Right ventricle myocardium superior (tissue), 1 donor: ENCODE results near the gene G3BP2. TPM values are rescaled to one million over a fixed set of nuclear protein-coding genes. Genes with fewer than 3 reads are reported as not detected.
"Not testable (repeated sequence)": the region's sequence is repeated elsewhere in the genome, so short reads cannot be mapped to it uniquely, and the experiment has no call there.

Experiments
- ATAC-seq: fragments of 200-7000 bp; cut with Tn5 transposase; one replicate; pipeline ENCODE4 v1.9.1; 2020; ENCODE audit warnings: mild to moderate bottlenecking; ENCODE audit not compliant: poor library complexity
- DNase-seq: peaks from one replicate; pipeline ENCODE4 v3.0.0-alpha.2; 2020
- intact Hi-C: fragments of 100-400 bp; cut with DNase I; formaldehyde crosslinking; loops from one replicate; pipeline ENCODE4 v1.11.2; 2022
- long read RNA-seq: library from polyadenylated mRNA; unstranded; transcript quantifications from one replicate; pipeline ENCODE4 v2.0.0, GENCODE V29; 2021
- total RNA-seq: library from RNA; stranded (reverse); fragmentation: NEBNext Ultra II Directional; extraction: Animal tissue kit (Norgen Biotek cat#: 25700); gene quantifications from one replicate; pipeline ENCODE4 v1.2.1, GENCODE V29; 2021
- donor health status: DM: no; HTN: yes; CAD: no; lungs with severe emphysema.

The G3BP2 gene
- total RNA-seq, result 69.2 TPM
- long read RNA-seq, full-length matches to known transcripts, result 92 of 117 reads
- long read RNA-seq, partial matches to known transcripts, result 5 of 117 reads
- long read RNA-seq, other reads (novel, unspliced or antisense), result 20 of 117 reads

- intact Hi-C loops, result loop anchor here (2.0 kb wide), 1 partner anchor 52 kb away; the partner anchor contains the start of gene USO1
- peak; percentile 99 for ATAC-seq
- DNase-seq, result peak; percentile 99
These were observed at the start of gene G3BP2 for GRCh38 chr4:75673027-75673958. Gene G3BP2 (minus strand): TSS chr4:75673411. CDS start chr4:75662025, 11,386 bp downstream.

GRCh38 chr4:75722417-75722816, 49.2 kb upstream of the G3BP2 start:
- DNase-seq, result no peak
- intact Hi-C loops, result no loop called here
- ATAC-seq, result no peak

DNA sequence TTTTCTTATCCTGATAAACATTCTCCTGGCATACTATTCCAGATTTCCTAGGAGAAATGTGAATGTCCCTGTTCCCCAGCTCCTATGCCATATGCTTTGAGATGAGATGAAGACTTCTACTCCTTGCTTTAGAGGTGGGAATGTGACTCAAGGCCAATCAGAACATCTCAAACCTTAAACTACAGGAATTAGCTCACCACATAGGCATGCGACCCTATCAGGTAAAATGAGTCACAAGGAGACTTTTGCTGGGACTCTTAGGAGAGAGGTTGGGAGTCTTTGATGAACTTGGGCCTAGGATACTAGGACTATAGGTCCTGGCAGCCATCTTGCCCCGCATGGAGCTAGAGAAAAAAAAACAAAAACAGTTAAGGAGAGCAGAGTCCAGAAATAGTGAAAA, 45.3 kb upstream of the G3BP2 start:
- ATAC-seq (no peak), DNase-seq (no peak)
- intact Hi-C loops, result no loop called here

DNA sequence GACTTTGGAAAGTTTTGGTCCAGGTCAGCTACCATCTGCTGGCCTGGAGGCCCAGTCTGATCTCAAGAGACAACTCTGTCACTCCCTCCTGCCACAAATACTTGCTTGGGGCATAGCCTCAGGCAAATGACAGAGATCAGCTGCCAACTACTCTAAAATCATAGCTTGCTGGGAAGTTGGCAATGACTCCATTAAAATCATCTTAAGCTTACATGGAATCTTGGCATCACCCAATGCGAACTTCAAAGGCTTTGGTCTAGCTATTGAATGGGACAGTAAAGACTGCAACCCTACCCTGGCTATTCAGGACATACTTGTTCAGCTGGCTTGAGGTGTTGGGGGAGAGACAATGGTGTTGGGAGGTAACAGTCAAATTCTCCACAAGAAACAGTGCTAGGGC, 44.2 kb upstream of the G3BP2 start:
- DNase-seq (no peak), ATAC-seq (no peak)
- intact Hi-C loops, result no loop called here

DNA sequence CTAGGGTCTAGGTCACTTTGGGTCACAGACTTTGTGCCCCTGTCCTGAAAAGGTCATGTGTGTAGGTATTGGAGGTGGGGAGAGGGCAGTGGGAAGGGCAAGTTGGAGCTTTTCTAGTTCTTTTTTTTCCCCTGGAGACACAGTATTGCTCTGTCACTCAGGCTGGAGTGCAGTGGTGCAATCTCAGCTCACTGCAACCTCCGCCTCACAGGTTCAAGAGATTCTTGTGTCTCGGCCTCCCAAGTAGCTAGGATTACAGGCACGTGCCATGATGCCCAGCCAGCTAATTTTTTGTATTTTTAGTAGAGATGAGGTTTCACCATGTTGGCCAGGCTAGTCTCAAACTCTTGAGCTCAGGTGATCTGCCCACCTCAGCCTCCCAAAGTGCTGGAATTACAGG, 42.8 kb upstream of the G3BP2 start:
- DNase-seq, intact Hi-C loops, ATAC-seq: not testable (repeated sequence)

- no peak for DNase-seq
- intact Hi-C loops, result no loop called here
- no peak for ATAC-seq
These were observed 42.0 kb upstream of the G3BP2 start for GRCh38 chr4:75715105-75715799.

DNA sequence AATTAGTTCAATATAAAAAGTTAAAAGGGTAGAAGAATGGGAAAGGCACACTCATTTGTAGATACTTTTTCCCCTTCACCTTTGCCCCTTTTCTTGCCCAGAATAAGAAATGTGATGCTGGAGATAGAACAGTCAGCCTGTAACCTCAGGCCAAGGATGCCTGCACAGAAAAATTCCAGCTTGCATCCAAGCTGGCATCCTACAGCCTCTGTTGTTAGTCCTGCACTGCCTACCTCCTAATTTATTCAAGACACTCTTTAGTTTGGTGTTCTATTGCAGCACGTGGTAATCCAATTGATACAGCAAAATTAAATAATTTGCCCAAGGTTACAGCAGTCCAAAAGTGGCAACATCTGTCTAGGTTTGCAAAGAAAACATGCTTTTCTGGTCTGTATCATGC, 41.5 kb upstream of the G3BP2 start:
- intact Hi-C loops, result no loop called here
- DNase-seq (no peak), ATAC-seq (no peak)

DNA sequence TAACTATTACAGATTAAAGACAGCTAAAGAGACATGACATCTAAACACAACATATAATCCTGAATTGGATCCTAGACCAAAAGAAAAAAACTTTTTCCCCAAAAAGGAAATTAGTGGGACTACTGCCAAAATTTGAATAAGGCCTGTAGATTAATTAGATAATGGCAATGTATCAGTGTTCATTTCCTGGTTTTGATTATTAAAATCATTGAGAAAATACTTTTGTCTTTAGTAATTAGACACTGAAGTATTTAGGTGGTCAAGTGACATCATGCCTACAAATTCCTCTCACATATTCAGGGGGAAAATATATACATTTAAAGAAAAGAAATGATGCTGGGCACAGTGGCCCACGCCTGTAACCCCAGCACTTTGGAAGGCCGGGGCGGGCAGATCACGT, 40.8 kb upstream of the G3BP2 start:
- intact Hi-C loops, result no loop called here
- DNase-seq, result no peak
- ATAC-seq, result no peak

DNA sequence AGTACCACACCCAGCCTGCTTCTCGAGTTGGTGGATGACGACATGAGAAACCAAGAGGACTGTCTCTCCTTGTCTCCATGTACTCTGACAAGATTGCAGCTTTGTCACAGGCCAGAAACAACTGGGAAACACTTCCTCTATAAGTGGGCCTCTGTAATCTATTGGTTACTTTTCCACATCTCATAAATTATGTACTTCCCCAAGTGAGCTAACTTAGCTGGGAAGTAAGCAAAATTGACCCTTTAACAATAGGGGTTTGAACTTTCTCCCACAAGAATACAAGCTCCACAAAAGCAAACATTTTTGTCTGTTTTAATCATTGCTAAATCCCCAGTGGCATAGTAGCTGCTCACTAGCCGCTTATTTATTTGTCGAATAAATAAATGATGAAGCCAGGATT, 37.0 kb upstream of the G3BP2 start:
- ATAC-seq, result no peak
- intact Hi-C loops, result no loop called here

DNA sequence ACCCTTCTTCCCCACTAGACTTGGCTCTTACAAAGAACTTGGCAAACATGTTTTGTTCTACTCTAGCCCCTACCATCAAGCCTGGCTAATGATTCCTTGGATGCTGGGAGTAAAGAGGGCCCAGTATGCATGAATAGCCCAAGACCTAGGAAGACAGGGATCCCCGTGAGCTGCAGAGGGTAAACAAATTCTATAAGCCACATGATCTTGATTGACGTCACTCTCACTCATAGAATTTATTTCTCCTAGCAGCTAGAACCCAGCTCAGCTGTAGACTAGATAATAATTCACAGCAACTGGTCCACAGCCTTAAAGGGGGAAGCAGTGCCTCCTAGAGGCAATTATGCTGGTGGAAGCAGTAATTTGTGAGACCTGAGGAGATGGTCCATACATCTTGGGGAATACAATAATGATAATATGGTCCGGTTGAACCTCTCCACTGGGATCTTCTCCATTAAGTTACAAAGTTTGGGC, 35.0 kb upstream of the G3BP2 start:
- ATAC-seq, result no peak
- no peak for DNase-seq
- intact Hi-C loops, result no loop called here

More for the DNA sequence above, 37.0 kb upstream of the G3BP2 start:
- no peak for DNase-seq

GRCh38 chr4:75705198-75705977, 32.2 kb upstream of the G3BP2 start:
- intact Hi-C loops, result no loop called here
- DNase-seq (no peak), ATAC-seq (no peak)

DNA sequence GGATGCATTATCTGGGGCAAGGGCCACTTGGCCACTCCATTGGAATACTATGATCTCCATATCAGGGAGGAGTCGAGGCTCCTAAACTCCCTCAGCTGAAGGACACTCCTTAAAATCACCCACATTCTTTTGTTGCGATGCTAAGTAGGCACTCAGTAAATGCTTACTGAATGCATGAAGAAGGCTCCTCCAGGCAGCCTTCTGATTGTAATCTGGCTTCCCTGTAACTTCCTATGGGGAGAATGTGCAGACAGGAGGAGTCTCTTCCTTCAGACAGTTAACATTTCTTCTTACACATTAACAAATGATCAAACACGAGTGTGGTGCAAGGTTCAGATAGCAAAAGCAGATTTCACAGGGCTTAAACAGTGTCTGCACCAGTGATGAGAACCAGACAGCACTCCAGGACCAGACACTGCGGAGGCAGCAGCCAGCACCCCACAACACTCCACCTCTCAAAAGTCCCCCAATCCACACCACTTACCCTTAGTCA, 29.8 kb upstream of the G3BP2 start:
- ATAC-seq, result no peak
- no peak for DNase-seq
- intact Hi-C loops, result no loop called here

DNA sequence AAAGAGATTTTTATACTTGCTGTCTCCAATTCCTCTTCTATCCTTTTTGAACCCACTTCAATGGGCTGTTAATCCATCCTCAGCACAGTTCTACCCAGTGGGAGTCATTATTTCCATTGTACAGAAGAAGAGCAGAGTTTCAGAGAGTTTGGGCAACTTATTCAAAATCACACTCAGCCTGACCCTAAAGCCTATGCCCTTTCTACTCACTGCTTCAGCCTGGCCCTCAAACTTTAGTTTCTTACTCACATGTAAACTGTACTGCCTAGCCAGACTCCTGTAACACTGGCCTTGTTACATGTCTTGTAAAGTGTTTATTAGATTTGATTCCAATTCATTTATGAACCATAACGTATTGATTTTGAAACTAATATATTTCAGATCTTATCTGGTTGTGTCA, 26.1 kb upstream of the G3BP2 start:
- DNase-seq, result no peak
- ATAC-seq, result no peak
- intact Hi-C loops, result no loop called here

DNA sequence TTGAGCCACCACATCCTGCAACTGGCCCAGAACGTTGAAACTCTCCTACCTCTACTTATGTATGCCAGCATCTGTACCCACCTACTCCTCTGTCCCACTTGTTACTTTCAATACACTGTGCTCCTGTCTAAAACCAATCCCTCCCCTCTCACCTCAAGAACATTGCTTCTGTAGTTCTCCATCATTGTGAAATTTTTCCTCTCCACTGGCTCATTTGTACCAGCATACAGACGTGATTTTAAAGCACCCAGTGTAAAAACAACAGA, 25.7 kb upstream of the G3BP2 start:
- no peak for DNase-seq
- ATAC-seq, result no peak
- intact Hi-C loops, result no loop called here

DNA sequence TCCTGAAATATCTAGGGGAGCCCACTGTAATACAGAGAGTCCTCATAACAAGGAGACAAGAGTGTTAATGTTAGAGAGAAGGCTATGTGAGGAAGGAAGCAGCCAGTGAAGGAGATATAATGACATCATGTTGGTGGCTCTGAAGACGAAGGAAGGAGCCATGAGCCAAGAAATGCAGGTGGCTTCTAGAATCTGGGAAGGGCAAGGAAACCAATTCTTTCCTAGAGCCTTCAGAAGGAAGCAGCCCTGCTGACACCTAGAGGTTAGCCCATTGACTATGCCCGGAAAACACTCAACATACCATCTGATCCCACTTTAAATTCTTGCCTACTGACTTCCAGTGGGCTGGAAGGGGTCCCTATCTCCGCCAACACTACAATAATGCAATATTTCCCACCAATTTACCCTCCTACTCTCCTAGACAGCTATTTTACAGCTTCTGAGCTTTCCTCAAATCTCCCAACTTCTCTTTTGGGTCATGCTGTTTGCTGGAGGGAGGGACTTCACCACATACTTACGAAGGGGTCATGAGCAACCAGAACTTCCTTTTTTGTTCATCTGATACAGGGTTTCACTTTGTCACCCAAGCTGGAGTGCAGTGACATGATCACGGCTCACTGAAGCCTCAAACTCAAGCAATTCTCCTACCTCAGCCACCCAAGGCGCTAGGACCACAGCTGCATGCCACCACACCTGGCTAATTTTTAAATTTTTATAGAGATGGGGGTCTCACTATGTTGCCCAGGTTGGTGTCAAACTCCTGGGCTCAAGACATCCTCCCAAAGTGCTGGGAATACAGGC, 25.2 kb upstream of the G3BP2 start:
- ATAC-seq (no peak), DNase-seq (no peak)
- intact Hi-C loops, result no loop called here

DNA sequence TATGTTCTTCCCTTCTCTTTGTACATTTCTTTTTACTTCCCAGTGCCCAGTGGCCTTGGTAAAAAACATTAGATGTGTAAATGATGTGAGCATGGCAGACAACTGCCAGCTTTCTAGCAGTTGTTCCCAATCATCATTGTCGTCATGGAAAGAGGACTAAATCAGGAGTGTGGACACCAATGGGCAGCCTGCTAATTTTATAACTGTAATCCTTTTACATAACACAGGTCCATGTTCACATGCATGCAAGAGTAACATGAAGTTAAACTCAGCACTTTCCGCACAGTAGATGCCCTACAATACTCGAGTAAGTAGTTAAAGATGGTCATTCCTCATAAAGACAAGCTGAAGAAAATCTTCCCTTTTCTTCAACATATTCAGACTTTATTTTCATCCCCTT, 23.4 kb upstream of the G3BP2 start:
- ATAC-seq (peak; percentile 17), DNase-seq (no peak)
- intact Hi-C loops, result no loop called here

DNA sequence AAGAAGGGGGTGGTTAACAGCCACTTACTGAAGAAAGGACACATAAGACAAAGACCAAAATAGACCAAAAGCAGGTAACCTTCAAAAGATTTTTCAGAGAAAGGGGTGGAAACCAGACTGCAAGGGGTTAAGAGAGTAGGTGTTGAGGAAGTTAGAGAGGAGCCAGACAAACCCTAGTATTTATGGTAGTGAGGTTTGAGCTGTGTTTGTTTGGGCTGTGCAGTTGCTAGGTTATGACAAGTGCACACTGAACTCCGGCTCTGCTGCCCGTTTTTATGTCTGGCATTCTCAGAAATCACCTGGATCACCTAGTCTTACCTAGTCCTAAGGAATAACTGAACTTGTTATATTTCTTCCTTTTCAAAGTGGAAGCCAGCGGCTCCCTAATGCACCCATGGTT, 22.9 kb upstream of the G3BP2 start:
- ATAC-seq (peak; percentile 96), DNase-seq (no peak)
- intact Hi-C loops, result no loop called here

GRCh38 chr4:75692066-75692465, 18.9 kb upstream of the G3BP2 start:
- ATAC-seq, intact Hi-C loops, DNase-seq: not testable (repeated sequence)
